Endodermal cell (in vitro differentiated cells): ENCODE data around the gene KCNA10. TPM values are rescaled to one million over a fixed set of nuclear protein-coding genes. Genes with fewer than 3 reads are reported as not detected.

Source experiments
- DNase-seq: peaks from one replicate; pipeline ENCODE4 v3.0.0-alpha.2; 2017
- H3K27ac ChIP-seq: 2 replicates; pipeline ENCODE4 v1.5.1; 2013; ENCODE audit warnings: mild to moderate bottlenecking, low read depth, low read length, moderate library complexity
- H3K27me3 ChIP-seq: 2 replicates; pipeline ENCODE4 v1.6.1; 2013; ENCODE audit warnings: mild to moderate bottlenecking, low read length, moderate library complexity; ENCODE audit not compliant: insufficient read depth, control insufficient read depth, poor library complexity, severe bottlenecking
- H3K36me3 ChIP-seq: 2 replicates; pipeline ENCODE4 v1.7.0; 2013; ENCODE audit warnings: mild to moderate bottlenecking, low read length, moderate library complexity; ENCODE audit not compliant: control insufficient read depth, insufficient read depth
- H3K4me1 ChIP-seq: one replicate; pipeline ENCODE4 v1.7.0; 2013; ENCODE audit warnings: low read length; ENCODE audit not compliant: control insufficient read depth, insufficient read depth
- H3K4me3 ChIP-seq: 2 replicates; pipeline ENCODE4 v1.5.1; 2013; ENCODE audit warnings: mild to moderate bottlenecking, low read length, moderate library complexity
- H3K9ac ChIP-seq: 2 replicates; pipeline ENCODE4 v1.6.1; 2013; ENCODE audit warnings: mild to moderate bottlenecking, low read length, moderate library complexity; ENCODE audit not compliant: poor library complexity, severe bottlenecking; ENCODE audit errors: extremely low read depth
- H3K9me3 ChIP-seq: 2 replicates; pipeline ENCODE4 v1.6.1; 2013; ENCODE audit warnings: mild to moderate bottlenecking, low read length, moderate library complexity; ENCODE audit not compliant: control insufficient read depth
- H3K27ac Mint-ChIP-seq: 2 replicates; pipeline ENCODE4 v1.8.0; 2020; ENCODE audit warnings: mixed read lengths
- H3K27me3 Mint-ChIP-seq: 2 replicates; pipeline ENCODE4 v1.8.0; 2021; ENCODE audit warnings: mild to moderate bottlenecking, mixed read lengths; ENCODE audit not compliant: insufficient read depth
- H3K36me3 Mint-ChIP-seq: 2 replicates; pipeline ENCODE4 v1.8.0; 2020; ENCODE audit warnings: low read depth, mixed read lengths
- H3K4me1 Mint-ChIP-seq: 2 replicates; pipeline ENCODE4 v1.8.0; 2020; ENCODE audit warnings: mixed read lengths
- H3K4me3 Mint-ChIP-seq: 2 replicates; pipeline ENCODE4 v1.8.0; 2020; ENCODE audit warnings: mild to moderate bottlenecking, moderate library complexity, mixed read lengths
- H3K9me3 Mint-ChIP-seq: 2 replicates; pipeline ENCODE4 v1.8.0; 2020; ENCODE audit warnings: mild to moderate bottlenecking, mixed read lengths
- CTCF ChIP-seq: fragments of 200-600 bp; sonication (generic); conservative IDR thresholded peaks from 2 replicates; pipeline ENCODE4 v1.5.0; 2021; ENCODE audit warnings: antibody characterized with exemption, mild to moderate bottlenecking
- WGBS, 2 experiments: methylation state at CpG; one replicate each; pipeline versions ENCODE4 v1.1.5 to v1.1.7; 2013; ENCODE audit warnings: missing lambda C conversion rate in 2 of 2, mixed read lengths in 1 of 2; ENCODE audit not compliant: insufficient coverage in 1 of 2, insufficient read length in 1 of 2; 5-methylcytosine and 5-hydroxymethylcytosine counted together
- total RNA-seq, 2 donors: library from RNA; stranded (reverse); fragmentation: NEBNext Ultra II Directional in 1 of 2; extraction: Animal tissue kit (Norgen Biotek cat#: 25700) in 1 of 2; gene quantifications; 2 replicates in 1 of 2; 3 replicates in 1 of 2; pipeline ENCODE4 v1.2.1, GENCODE V29; 2021

KCNA10 gene
- total RNA-seq, 2 donors from 2014 or later: not detected

DNA sequence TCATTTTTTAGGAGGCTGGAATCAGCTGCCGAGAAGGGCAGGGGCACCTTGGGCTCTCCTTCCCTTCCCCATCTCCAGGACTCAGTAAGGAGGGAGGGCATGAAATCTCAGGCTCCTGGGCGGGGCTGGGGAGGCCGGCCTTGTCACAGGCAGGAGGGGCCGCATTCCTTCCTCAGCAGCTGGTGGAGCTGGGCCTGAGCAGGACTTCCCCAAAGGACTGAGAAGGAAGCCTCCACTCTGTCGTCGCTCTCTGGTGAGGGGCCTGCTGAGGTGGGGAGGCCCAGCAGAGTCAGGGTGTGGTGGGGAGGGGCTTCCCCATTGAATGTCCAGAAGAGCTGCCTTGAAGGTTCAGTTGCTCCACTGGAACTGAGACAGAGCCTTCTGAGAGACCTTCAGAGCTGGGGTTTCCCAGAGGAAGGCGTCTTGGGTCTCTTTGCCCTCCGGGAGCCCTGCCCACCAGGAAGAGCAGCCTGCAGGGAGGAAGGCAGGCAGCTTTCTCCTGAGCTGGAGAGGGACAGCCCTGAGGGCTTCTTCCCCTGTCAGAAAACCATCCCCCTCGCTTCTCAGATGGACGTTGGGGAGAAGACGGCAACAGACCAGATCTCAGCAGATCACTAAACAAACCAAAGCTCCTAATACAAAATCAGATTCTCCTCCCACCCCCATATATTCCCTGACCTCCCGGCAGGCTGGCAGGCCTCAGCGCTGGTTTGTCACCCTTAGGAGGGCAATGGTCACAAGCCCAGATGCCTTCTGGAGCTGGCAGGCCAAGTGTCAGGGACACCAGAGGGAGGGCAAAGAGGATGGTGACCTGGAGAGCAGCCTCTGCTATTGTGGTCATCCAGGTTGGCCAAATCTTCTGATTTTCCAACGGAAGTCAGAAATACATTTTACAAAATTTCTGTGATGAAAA is 10.7 kb downstream of the KCNA10 start:
- Mint-ChIP-seq H3K27me3 (no peaks in the 10 kb centered on the region), H3K36me3 (no peaks in the 10 kb centered on the region), H3K9me3 (no peaks in the 10 kb centered on the region), H3K27ac (peak overlapping the region; percentile 81), H3K4me1 (peaks cover 13% of the 10 kb centered on the region), H3K4me3 (no peak overlapping the region)
- TF ChIP-seq CTCF: no peak
- peak; percentile 91 for DNase-seq
- no peak overlapping the region for H3K9ac ChIP-seq
- no peak overlapping the region for H3K4me3 ChIP-seq
- no peaks in the 10 kb centered on the region for H3K27me3 ChIP-seq
- peaks cover 6% of the 10 kb centered on the region for H3K4me1 ChIP-seq
- H3K9me3 ChIP-seq: no peaks in the 10 kb centered on the region
- H3K27ac ChIP-seq: no peak overlapping the region
- WGBS, 2 experiments: 58 to 69% methylated on average over 9 to 14 of the region's 14 CpGs
- no peaks in the 10 kb centered on the region for H3K36me3 ChIP-seq

DNA sequence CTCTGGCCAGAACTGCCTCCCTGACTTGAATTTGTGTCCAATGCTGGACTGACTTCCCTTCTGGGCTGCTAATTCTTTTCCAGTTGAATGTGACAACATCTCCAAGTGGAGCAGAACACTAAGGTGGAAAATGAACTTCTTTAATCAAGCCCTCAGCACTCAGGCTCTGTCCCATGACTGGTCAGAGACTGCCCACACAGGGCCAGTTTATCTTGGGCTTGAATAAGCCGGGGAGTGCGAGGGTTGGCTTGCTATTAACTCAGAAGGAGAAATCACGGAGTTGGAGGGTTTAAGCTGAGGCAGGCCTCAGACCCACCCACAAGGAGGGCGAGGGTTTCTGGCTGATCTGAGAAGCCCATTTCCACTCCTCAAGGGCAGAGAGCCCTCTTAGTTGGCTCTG is 12.4 kb downstream of the KCNA10 start:
- no peak overlapping the region for H3K27ac Mint-ChIP-seq
- H3K36me3 ChIP-seq: no peaks in the 10 kb centered on the region
- H3K27me3 ChIP-seq: no peaks in the 10 kb centered on the region
- peaks cover 6% of the 10 kb centered on the region for H3K4me1 ChIP-seq
- H3K4me3 ChIP-seq: no peak overlapping the region
- no peak for TF ChIP-seq CTCF
- H3K36me3 Mint-ChIP-seq: no peaks in the 10 kb centered on the region
- peaks cover 6% of the 10 kb centered on the region for H3K27me3 Mint-ChIP-seq
- H3K4me3 Mint-ChIP-seq: no peak overlapping the region
- H3K9me3 ChIP-seq: no peaks in the 10 kb centered on the region
- H3K9me3 Mint-ChIP-seq: no peaks in the 10 kb centered on the region
- H3K27ac ChIP-seq: no peak overlapping the region
- no peak overlapping the region for H3K9ac ChIP-seq
- WGBS, 2 experiments: 97 to 100% methylated on average over 3 to 4 of the region's 4 CpGs
- DNase-seq: no peak
- H3K4me1 Mint-ChIP-seq: peaks cover 13% of the 10 kb centered on the region

GRCh38 chr1:110505596-110505995 is 13.4 kb downstream of the KCNA10 start:
- 48 to 68% methylated on average over 3 of the region's 3 CpGs for WGBS, 2 experiments
- peaks cover 13% of the 10 kb centered on the region for H3K4me1 Mint-ChIP-seq
- Histone ChIP-seq H3K36me3 (no peaks in the 10 kb centered on the region), H3K27me3 (no peaks in the 10 kb centered on the region), H3K27ac (no peak overlapping the region), H3K4me1 (peaks cover 6% of the 10 kb centered on the region), H3K4me3 (no peak overlapping the region), H3K9ac (no peak overlapping the region), H3K9me3 (no peaks in the 10 kb centered on the region)
- TF ChIP-seq CTCF: no peak
- H3K36me3 Mint-ChIP-seq: no peaks in the 10 kb centered on the region
- H3K9me3 Mint-ChIP-seq: no peaks in the 10 kb centered on the region
- no peak overlapping the region for H3K27ac Mint-ChIP-seq
- no peak for DNase-seq
- H3K27me3 Mint-ChIP-seq: peaks cover 6% of the 10 kb centered on the region
- no peak overlapping the region for H3K4me3 Mint-ChIP-seq
